ENCODE data around the gene ZNF613. TPM values are rescaled to one million over a fixed set of nuclear protein-coding genes. Genes with fewer than 3 reads are reported as not detected.

Gene ZNF613
- total RNA-seq, 1 experiment from 2014 or later = 2.2 TPM

DNA sequence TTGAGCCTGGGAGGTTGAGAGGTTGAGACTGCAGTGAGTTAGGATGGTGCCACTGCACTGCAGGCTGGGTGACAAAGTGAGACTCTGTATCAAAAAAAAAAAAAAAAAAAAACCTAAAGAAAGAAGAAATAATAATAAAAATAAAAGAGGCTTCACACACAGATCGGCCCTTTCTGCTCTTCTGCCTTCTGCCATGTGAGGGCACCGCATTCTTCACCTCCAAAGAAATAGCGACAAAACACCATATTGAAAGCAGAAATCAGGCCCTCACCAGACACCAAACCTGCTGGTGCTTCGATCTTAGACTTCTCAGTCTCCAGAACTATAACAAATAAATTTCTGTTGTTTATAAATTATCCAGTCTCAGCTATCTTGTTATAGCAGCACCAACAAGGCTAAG, 25.4 kb upstream of the ZNF613 start:
- H4K20me1 ChIP-seq (ENCODE audit: insufficient read depth) = no peaks in the 10 kb centered on the region

GRCh38 chr19:51903192-51903591, 24.1 kb upstream of the ZNF613 start:
- POLR2A ChIA-PET = no interaction called here
- Histone ChIP-seq H3K27ac (ENCODE audit: low read depth, low read length) (no peak overlapping the region), H3K4me2 (ENCODE audit: low read length) (no peak overlapping the region), H3K36me3 (ENCODE audit: control insufficient read depth in 1 of 2, insufficient read depth in 2 of 2, low read length in 2 of 2) (peaks cover 0 to 20% of the 10 kb centered on the region in 2 experiments; a peak in 2 of 4 replicates), H3K4me1 (ENCODE audit: control insufficient read depth in 1 of 2, insufficient read depth in 2 of 2, low read length in 2 of 2) (peaks cover 0 to 4% of the 10 kb centered on the region in 2 experiments; a peak in 1 of 4 replicates), H4K20me1 (ENCODE audit: insufficient read depth) (no peaks in the 10 kb centered on the region), H3K79me2 (ENCODE audit: insufficient read depth, low read length) (peaks cover 56% of the 10 kb centered on the region), H2AFZ (ENCODE audit: low read depth, low read length, poor library complexity, severe bottlenecking) (no peak overlapping the region), H3K9ac (ENCODE audit: low read length) (no peak overlapping the region), H3K9me3 (ENCODE audit: control insufficient read depth in 1 of 2, insufficient read depth in 1 of 2, low read depth in 1 of 2, low read length in 2 of 2) (peaks cover 17 to 26% of the 10 kb centered on the region in 2 experiments; a peak in 3 of 4 replicates), H3K27me3 (ENCODE audit: insufficient read depth, low read length) (no peaks in the 10 kb centered on the region), H3K9me2 (ENCODE audit: insufficient read depth) (no peaks in the 10 kb centered on the region), H3K4me3 (replicated peaks in 1 of 2; ENCODE audit: low read depth in 1 of 2, low read length in 2 of 2) (no peak overlapping the region)
- CTCF ChIA-PET = no interaction called here
- intact Hi-C loops (cut with micrococcal nuclease) = no loop called here
- no peak for ATAC-seq
- no TSS peak for BruUV-seq (replicated peaks)
- no peak for DNase-seq (ENCODE audit: low read depth, low spot score)
- RAD21 ChIA-PET (ENCODE audit: low non-redundant PET in 1 of 2, low total read pairs in 2 of 2, uncharacterized antibody in 2 of 2, unreplicated experiment in 2 of 2) = no interaction called here
- TF ChIP-seq POLR2A (IDR thresholded peaks at IDR 0.05; ENCODE audit: borderline replicate concordance, extremely low read depth, insufficient read depth, insufficient read length) = no peak
- no peak for TF ChIP-seq RAD21 (IDR thresholded peaks at IDR 0.05; ENCODE audit: low read depth)
- TF ChIP-seq, protein P1, sequence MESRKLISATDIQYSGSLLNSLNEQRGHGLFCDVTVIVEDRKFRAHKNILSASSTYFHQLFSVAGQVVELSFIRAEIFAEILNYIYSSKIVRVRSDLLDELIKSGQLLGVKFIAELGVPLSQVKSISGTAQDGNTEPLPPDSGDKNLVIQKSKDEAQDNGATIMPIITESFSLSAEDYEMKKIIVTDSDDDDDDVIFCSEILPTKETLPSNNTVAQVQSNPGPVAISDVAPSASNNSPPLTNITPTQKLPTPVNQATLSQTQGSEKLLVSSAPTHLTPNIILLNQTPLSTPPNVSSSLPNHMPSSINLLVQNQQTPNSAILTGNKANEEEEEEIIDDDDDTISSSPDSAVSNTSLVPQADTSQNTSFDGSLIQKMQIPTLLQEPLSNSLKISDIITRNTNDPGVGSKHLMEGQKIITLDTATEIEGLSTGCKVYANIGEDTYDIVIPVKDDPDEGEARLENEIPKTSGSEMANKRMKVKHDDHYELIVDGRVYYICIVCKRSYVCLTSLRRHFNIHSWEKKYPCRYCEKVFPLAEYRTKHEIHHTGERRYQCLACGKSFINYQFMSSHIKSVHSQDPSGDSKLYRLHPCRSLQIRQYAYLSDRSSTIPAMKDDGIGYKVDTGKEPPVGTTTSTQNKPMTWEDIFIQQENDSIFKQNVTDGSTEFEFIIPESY (IDR thresholded peaks at IDR 0.05; ENCODE audit: extremely low read depth, insufficient replicate concordance, low read length) = no peak
- no peak for TF ChIP-seq ELF1 (IDR thresholded peaks at IDR 0.05; ENCODE audit: borderline replicate concordance, low read depth)
- TF ChIP-seq ATF3 (IDR thresholded peaks at IDR 0.05) = no peak
- TF ChIP-seq, protein P2, sequence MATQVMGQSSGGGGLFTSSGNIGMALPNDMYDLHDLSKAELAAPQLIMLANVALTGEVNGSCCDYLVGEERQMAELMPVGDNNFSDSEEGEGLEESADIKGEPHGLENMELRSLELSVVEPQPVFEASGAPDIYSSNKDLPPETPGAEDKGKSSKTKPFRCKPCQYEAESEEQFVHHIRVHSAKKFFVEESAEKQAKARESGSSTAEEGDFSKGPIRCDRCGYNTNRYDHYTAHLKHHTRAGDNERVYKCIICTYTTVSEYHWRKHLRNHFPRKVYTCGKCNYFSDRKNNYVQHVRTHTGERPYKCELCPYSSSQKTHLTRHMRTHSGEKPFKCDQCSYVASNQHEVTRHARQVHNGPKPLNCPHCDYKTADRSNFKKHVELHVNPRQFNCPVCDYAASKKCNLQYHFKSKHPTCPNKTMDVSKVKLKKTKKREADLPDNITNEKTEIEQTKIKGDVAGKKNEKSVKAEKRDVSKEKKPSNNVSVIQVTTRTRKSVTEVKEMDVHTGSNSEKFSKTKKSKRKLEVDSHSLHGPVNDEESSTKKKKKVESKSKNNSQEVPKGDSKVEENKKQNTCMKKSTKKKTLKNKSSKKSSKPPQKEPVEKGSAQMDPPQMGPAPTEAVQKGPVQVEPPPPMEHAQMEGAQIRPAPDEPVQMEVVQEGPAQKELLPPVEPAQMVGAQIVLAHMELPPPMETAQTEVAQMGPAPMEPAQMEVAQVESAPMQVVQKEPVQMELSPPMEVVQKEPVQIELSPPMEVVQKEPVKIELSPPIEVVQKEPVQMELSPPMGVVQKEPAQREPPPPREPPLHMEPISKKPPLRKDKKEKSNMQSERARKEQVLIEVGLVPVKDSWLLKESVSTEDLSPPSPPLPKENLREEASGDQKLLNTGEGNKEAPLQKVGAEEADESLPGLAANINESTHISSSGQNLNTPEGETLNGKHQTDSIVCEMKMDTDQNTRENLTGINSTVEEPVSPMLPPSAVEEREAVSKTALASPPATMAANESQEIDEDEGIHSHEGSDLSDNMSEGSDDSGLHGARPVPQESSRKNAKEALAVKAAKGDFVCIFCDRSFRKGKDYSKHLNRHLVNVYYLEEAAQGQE (IDR thresholded peaks at IDR 0.05; ENCODE audit: low read depth) = no peak

More for the DNA sequence above, 25.4 kb upstream of the ZNF613 start:
- H3K4me1 ChIP-seq (ENCODE audit: control insufficient read depth in 1 of 2, insufficient read depth in 2 of 2, low read length in 2 of 2) = peaks cover 0 to 4% of the 10 kb centered on the region in 2 experiments; a peak in 1 of 4 replicates
- TF ChIP-seq CBX3 (IDR thresholded peaks at IDR 0.05; ENCODE audit: low read depth) (no peak), JUND (IDR thresholded peaks at IDR 0.05) (no peak), POLR2AphosphoS5 (IDR thresholded peaks at IDR 0.05; ENCODE audit: low read depth, low read length) (no peak), RAD21 (IDR thresholded peaks at IDR 0.05; ENCODE audit: low read depth) (no peak), ZNF274 (IDR thresholded peaks at IDR 0.05; ENCODE audit: low read depth, low read length) (no peak), SP1 (IDR thresholded peaks at IDR 0.05; ENCODE audit: low read depth) (no peak), ZFX (IDR thresholded peaks at IDR 0.05) (no peak)
- TF ChIP-seq, protein P3, sequence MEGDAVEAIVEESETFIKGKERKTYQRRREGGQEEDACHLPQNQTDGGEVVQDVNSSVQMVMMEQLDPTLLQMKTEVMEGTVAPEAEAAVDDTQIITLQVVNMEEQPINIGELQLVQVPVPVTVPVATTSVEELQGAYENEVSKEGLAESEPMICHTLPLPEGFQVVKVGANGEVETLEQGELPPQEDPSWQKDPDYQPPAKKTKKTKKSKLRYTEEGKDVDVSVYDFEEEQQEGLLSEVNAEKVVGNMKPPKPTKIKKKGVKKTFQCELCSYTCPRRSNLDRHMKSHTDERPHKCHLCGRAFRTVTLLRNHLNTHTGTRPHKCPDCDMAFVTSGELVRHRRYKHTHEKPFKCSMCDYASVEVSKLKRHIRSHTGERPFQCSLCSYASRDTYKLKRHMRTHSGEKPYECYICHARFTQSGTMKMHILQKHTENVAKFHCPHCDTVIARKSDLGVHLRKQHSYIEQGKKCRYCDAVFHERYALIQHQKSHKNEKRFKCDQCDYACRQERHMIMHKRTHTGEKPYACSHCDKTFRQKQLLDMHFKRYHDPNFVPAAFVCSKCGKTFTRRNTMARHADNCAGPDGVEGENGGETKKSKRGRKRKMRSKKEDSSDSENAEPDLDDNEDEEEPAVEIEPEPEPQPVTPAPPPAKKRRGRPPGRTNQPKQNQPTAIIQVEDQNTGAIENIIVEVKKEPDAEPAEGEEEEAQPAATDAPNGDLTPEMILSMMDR (IDR thresholded peaks at IDR 0.05 in 2 of 3, conservative IDR thresholded peaks at IDR 0.05 in 1 of 3; ENCODE audit: borderline replicate concordance in 1 of 3, insufficient read depth in 1 of 3, low read depth in 2 of 3, low read length in 2 of 3) = no peak
- no peak overlapping the region for H3K4me2 ChIP-seq (ENCODE audit: low read length)
- H3K27ac ChIP-seq (ENCODE audit: low read depth, low read length) = no peak overlapping the region
- no peak overlapping the region for H3K4me3 ChIP-seq (replicated peaks in 1 of 2; ENCODE audit: low read depth in 1 of 2, low read length in 2 of 2)
- H3K9ac ChIP-seq (ENCODE audit: low read length) = no peak overlapping the region
- no peak overlapping the region for H2AFZ ChIP-seq (ENCODE audit: low read depth, low read length, poor library complexity, severe bottlenecking)
- intact Hi-C loops (cut with micrococcal nuclease) = no loop called here
- CTCF ChIA-PET = no interaction called here
- H3K9me2 ChIP-seq (ENCODE audit: insufficient read depth) = no peaks in the 10 kb centered on the region
- no peaks in the 10 kb centered on the region for H3K27me3 ChIP-seq (ENCODE audit: insufficient read depth, low read length)
- no peak for ATAC-seq
- peaks cover 0 to 27% of the 10 kb centered on the region in 2 experiments; a peak in 2 of 4 replicates for H3K36me3 ChIP-seq (ENCODE audit: control insufficient read depth in 1 of 2, insufficient read depth in 2 of 2, low read length in 2 of 2)
- peaks cover 18 to 31% of the 10 kb centered on the region in 2 experiments; a peak in 3 of 4 replicates for H3K9me3 ChIP-seq (ENCODE audit: control insufficient read depth in 1 of 2, insufficient read depth in 1 of 2, low read depth in 1 of 2, low read length in 2 of 2)
- no peak for DNase-seq (ENCODE audit: low read depth, low spot score)
- peaks cover 56% of the 10 kb centered on the region for H3K79me2 ChIP-seq (ENCODE audit: insufficient read depth, low read length)
- RAD21 ChIA-PET (ENCODE audit: low non-redundant PET in 1 of 2, low total read pairs in 2 of 2, uncharacterized antibody in 2 of 2, unreplicated experiment in 2 of 2) = no interaction called here
- POLR2A ChIA-PET = no interaction called here
- no TSS peak for BruUV-seq (replicated peaks)

Measured in HCT116 (cell line).